OCI-LY1 (cell line): ENCODE measurements around the gene CCDC57.

Experiments used
- CTCF ChIP-seq: fragments of 200-600 bp; sonication (generic), shearing (Covaris generic); IDR thresholded peaks from 2 replicates; pipeline ENCODE4 v1.5.1; 2017; ENCODE audit warnings: mild to moderate bottlenecking, antibody characterized with exemption, low read length, moderate library complexity, mixed read lengths
- EZH2 ChIP-seq: fragments of 200-600 bp; sonication (generic), shearing (Covaris generic); IDR thresholded peaks from 2 replicates; pipeline ENCODE4 v1.8.0; 2017; ENCODE audit warnings: borderline replicate concordance, mixed run types, mild to moderate bottlenecking, antibody characterized with exemption, low read length, moderate library complexity, mixed read lengths

GRCh38 chr17:82065638-82066303 lies 146.9 kb downstream of the CCDC57 start, which contains the start of gene DUS1L:
- TF ChIP-seq CTCF (no peak), EZH2 (no peak)
